Small intestine (tissue), 7 donors: ENCODE results near the gene ZNF599. TPM values are rescaled to one million over a fixed set of nuclear protein-coding genes. Genes with fewer than 3 reads are reported as not detected.

Experiments
- DNase-seq, 2 donors: peaks; one replicate each; pipeline versions ENCODE4 v3.0.0 to v3.0.0-alpha.2; 2013
- FAIRE-seq: peaks from 2 replicates; lab custom pipeline; 2012; peaks lifted over from hg19 to GRCh38; lab: Jason Lieb, UNC
- H3K27ac ChIP-seq, 3 donors: one replicate each; pipeline ENCODE4 v1.5.1; 2013; ENCODE audit warnings: low read length in 2 of 3, mild to moderate bottlenecking in 2 of 3, control low read depth in 1 of 3, inconsistent platforms in 1 of 3, low read depth in 1 of 3, moderate library complexity in 1 of 3
- H3K27me3 ChIP-seq, 3 donors: one replicate each; pipeline ENCODE4 v1.6.1; 2013; ENCODE audit warnings: low read length in 3 of 3, inconsistent platforms in 1 of 3; ENCODE audit not compliant: control insufficient read depth in 3 of 3, insufficient read depth in 3 of 3
- H3K36me3 ChIP-seq, 3 donors: one replicate each; pipeline ENCODE4 v1.6.1; 2013; ENCODE audit warnings: low read length in 3 of 3, inconsistent platforms in 1 of 3, low read depth in 1 of 3, mild to moderate bottlenecking in 1 of 3, moderate library complexity in 1 of 3; ENCODE audit not compliant: control insufficient read depth in 3 of 3, insufficient read depth in 2 of 3
- H3K4me1 ChIP-seq, 3 donors: one replicate each; pipeline ENCODE4 v1.6.1; 2013; ENCODE audit warnings: low read length in 2 of 3, inconsistent platforms in 1 of 3, low read depth in 1 of 3, mild to moderate bottlenecking in 1 of 3, moderate library complexity in 1 of 3; ENCODE audit not compliant: control insufficient read depth in 3 of 3, insufficient read depth in 2 of 3
- H3K4me3 ChIP-seq, 3 donors: one replicate each; pipeline ENCODE4 v1.5.1; 2013; ENCODE audit warnings: low read length in 3 of 3, control low read depth in 1 of 3, inconsistent platforms in 1 of 3, low read depth in 1 of 3, mild to moderate bottlenecking in 1 of 3, moderate library complexity in 1 of 3
- H3K9me3 ChIP-seq, 2 donors: one replicate each; pipeline ENCODE4 v1.6.1; 2013; ENCODE audit warnings: low read depth in 1 of 2, low read length in 1 of 2; ENCODE audit not compliant: control insufficient read depth in 2 of 2, insufficient read depth in 1 of 2
- WGBS, 3 donors: extraction: QIAGEN DNeasy Blood & Tissue Kit; methylation state at CpG; one replicate each; pipeline ENCODE4 v1.1.7; 2013; 5-methylcytosine and 5-hydroxymethylcytosine counted together
- polyA plus RNA-seq, 4 donors: library from polyadenylated mRNA; stranded (reverse) in 3 of 4; unstranded in 1 of 4; fragments of 200-250 nt in 3 of 4; fragments of 120-200 nt in 1 of 4; gene quantifications; one replicate each; pipeline versions ENCODE4 v1.2.1 to v1.2.3, GENCODE V29; 2013
- donor health status: healthy with polysubstance abuse.
- donor health status: control.
- donor health status: control.
- donor health status: Bipolar disorder and iron deficiency.
- donor health status: healthy.

The ZNF599 gene
- polyA plus RNA-seq, 4 donors, result 3.6 to 9.1 (median 4.2) TPM

GRCh38 chr19:34733746-34734536 is 39.1 kb downstream of the ZNF599 start, which contains the start of gene ZNF181:
ZNF181 (plus strand) TSS chr19:34734243; CDS start chr19:34735038, 795 bp downstream.
- 0 to 1% (median 0%) methylated on average over 61 to 67 of the region's 67 CpGs for WGBS, 3 donors
- Histone ChIP-seq H3K4me3 (peak within 1 kb of the TSS; percentile 61 to 71 (median 64)), H3K27me3 (no peaks in the 10 kb centered on the region), H3K4me1 (peaks cover 0 to 11% (median 3%) of the 10 kb centered on the region in 3 donors), H3K36me3 (peaks cover 0 to 16% (median 15%) of the 10 kb centered on the region in 3 donors), H3K9me3 (peaks cover 0 to 33% of the 10 kb centered on the region in 2 donors), H3K27ac (peak within 1 kb of the TSS; percentile 90 to 99 (median 95))
- DNase-seq (peak; percentile 93 to 97), FAIRE-seq (no peak)

- Histone ChIP-seq H3K36me3 (peaks cover 0 to 14% (median 14%) of the 10 kb centered on the region in 3 donors), H3K9me3 (peaks cover 0 to 29% of the 10 kb centered on the region in 2 donors), H3K27me3 (no peaks in the 10 kb centered on the region), H3K4me1 (peaks cover 0 to 11% (median 3%) of the 10 kb centered on the region in 3 donors), H3K27ac (peak overlapping the region; percentile 75 to 99 (median 90)), H3K4me3 (peak overlapping the region; percentile 61 to 71 (median 64))
- 0 to 4% (median 1%) methylated on average over 13 of the region's 13 CpGs for WGBS, 3 donors
- FAIRE-seq (no peak), DNase-seq (no peak)
Measured at GRCh38 chr19:34733266-34733745, 39.7 kb downstream of the ZNF599 start.

- Histone ChIP-seq H3K36me3 (peaks cover 0 to 9% (median 8%) of the 10 kb centered on the region in 3 donors), H3K27ac (peak overlapping the region in 2 of 3 donors; percentile 26 to 90), H3K9me3 (peaks cover 0 to 23% of the 10 kb centered on the region in 2 donors), H3K4me1 (peaks cover 0 to 11% (median 3%) of the 10 kb centered on the region in 3 donors), H3K4me3 (peak overlapping the region in 2 of 3 donors; percentile 64 to 71), H3K27me3 (peaks cover 0 to under 1% (median 0%) of the 10 kb centered on the region in 3 donors)
- FAIRE-seq (no peak), DNase-seq (peak; percentile 4 to 71)
- 26 to 42% (median 35%) methylated on average over 11 to 15 of the region's 15 CpGs for WGBS, 3 donors
Measured at GRCh38 chr19:34732612-34733211, 40.3 kb downstream of the ZNF599 start.

- FAIRE-seq (no peak), DNase-seq (no peak)
- peaks cover 0 to 2% (median 0%) of the 10 kb centered on the region in 3 donors for H3K27me3 ChIP-seq
- 79 to 90% (median 89%) methylated on average over 7 of the region's 7 CpGs for WGBS, 3 donors
- H3K36me3 ChIP-seq, result peaks cover 0 to 6% (median 5%) of the 10 kb centered on the region in 3 donors
- H3K4me3 ChIP-seq, result no peak overlapping the region
- peaks cover 0 to 19% of the 10 kb centered on the region in 2 donors for H3K9me3 ChIP-seq
- peaks cover 0 to 11% (median 3%) of the 10 kb centered on the region in 3 donors for H3K4me1 ChIP-seq
- no peak overlapping the region for H3K27ac ChIP-seq
Measured at GRCh38 chr19:34731964-34732363, 41.1 kb downstream of the ZNF599 start.

GRCh38 chr19:34731019-34731829 is 41.8 kb downstream of the ZNF599 start:
- WGBS, 3 donors, result 79 to 92% (median 87%) methylated on average over 10 to 11 of the region's 11 CpGs
- FAIRE-seq (no peak), DNase-seq (no peak)
- H3K27ac ChIP-seq, result no peak overlapping the region
- H3K4me3 ChIP-seq, result no peak overlapping the region
- H3K9me3 ChIP-seq, result peaks cover 0 to 14% of the 10 kb centered on the region in 2 donors
- H3K4me1 ChIP-seq, result peaks cover 0 to 11% (median 3%) of the 10 kb centered on the region in 3 donors
- peaks cover 0 to 5% (median 3%) of the 10 kb centered on the region in 3 donors for H3K36me3 ChIP-seq
- peaks cover 0 to 2% (median 0%) of the 10 kb centered on the region in 3 donors for H3K27me3 ChIP-seq

- H3K4me3 ChIP-seq, result no peak overlapping the region
- DNase-seq, result no peak
- H3K27ac ChIP-seq, result no peak overlapping the region
- H3K9me3 ChIP-seq, result no peaks in the 10 kb centered on the region
- H3K27me3 ChIP-seq, result peaks cover 0 to 2% (median 0%) of the 10 kb centered on the region in 3 donors
- no peak for FAIRE-seq
- H3K36me3 ChIP-seq, result no peaks in the 10 kb centered on the region
- 34 to 57% (median 45%) methylated on average over 6 of the region's 6 CpGs for WGBS, 3 donors
- H3K4me1 ChIP-seq, result no peaks in the 10 kb centered on the region
Measured at GRCh38 chr19:34725400-34725799, 47.6 kb downstream of the ZNF599 start.

GRCh38 chr19:34722353-34722752 is 50.7 kb downstream of the ZNF599 start:
- FAIRE-seq (no peak), DNase-seq (no peak)
- Histone ChIP-seq H3K9me3 (no peaks in the 10 kb centered on the region), H3K4me3 (no peak overlapping the region), H3K27ac (no peak overlapping the region), H3K27me3 (no peaks in the 10 kb centered on the region), H3K4me1 (no peaks in the 10 kb centered on the region), H3K36me3 (no peaks in the 10 kb centered on the region)
- WGBS, 3 donors, result 50 to 69% (median 59%) methylated on average over 11 of the region's 11 CpGs
